ENCODE data around the gene NAGA. TPM values are rescaled to one million over a fixed set of nuclear protein-coding genes. Genes with fewer than 3 reads are reported as not detected.

NAGA gene
- total and polyA plus RNA-seq, 9 of the 15 experiments (the other 6 are each of a cell fraction or from before 2014, with no cell fraction given) = 6.5 to 20.6 (median 17.4) TPM

- TF ChIP-seq ZNF740 (CRISPR knock-in tag; IDR thresholded peaks at IDR 0.05) = peak; percentile 22; the same call in 1 of the 2 replicates
- no peak for TF ChIP-seq ZNF740 (tag; IDR thresholded peaks at IDR 0.05)
- TF ChIP-seq ZNF445 (CRISPR knock-in tag; IDR thresholded peaks at IDR 0.05; ENCODE audit: low read depth) = no peak
- peak; percentile 83; the same call in 1 of the 2 replicates for TF ChIP-seq NR3C1 (CRISPR knock-in tag; IDR thresholded peaks at IDR 0.05)
- no peak for TF ChIP-seq THRB (CRISPR knock-in tag; conservative IDR thresholded peaks at IDR 0.05)
- TF ChIP-seq, protein P1, sequence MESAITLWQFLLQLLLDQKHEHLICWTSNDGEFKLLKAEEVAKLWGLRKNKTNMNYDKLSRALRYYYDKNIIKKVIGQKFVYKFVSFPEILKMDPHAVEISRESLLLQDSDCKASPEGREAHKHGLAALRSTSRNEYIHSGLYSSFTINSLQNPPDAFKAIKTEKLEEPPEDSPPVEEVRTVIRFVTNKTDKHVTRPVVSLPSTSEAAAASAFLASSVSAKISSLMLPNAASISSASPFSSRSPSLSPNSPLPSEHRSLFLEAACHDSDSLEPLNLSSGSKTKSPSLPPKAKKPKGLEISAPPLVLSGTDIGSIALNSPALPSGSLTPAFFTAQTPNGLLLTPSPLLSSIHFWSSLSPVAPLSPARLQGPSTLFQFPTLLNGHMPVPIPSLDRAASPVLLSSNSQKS (CRISPR knock-in tag; IDR thresholded peaks at IDR 0.05) = no peak
- no peak for TF ChIP-seq TAF15 (IDR thresholded peaks at IDR 0.05; ENCODE audit: low read depth, low read length)
- peak; percentile 43; the same call in 1 of the 2 replicates for TF ChIP-seq ZBTB7A (IDR thresholded peaks at IDR 0.05; ENCODE audit: borderline replicate concordance, control insufficient read depth, low read depth, low read length)
- TF ChIP-seq ZNF696 (CRISPR knock-in tag; conservative IDR thresholded peaks at IDR 0.05) = no peak
- TF ChIP-seq EGR1 (conservative IDR thresholded peaks at IDR 0.05) = peak; percentile 28
- TF ChIP-seq, protein P2, sequence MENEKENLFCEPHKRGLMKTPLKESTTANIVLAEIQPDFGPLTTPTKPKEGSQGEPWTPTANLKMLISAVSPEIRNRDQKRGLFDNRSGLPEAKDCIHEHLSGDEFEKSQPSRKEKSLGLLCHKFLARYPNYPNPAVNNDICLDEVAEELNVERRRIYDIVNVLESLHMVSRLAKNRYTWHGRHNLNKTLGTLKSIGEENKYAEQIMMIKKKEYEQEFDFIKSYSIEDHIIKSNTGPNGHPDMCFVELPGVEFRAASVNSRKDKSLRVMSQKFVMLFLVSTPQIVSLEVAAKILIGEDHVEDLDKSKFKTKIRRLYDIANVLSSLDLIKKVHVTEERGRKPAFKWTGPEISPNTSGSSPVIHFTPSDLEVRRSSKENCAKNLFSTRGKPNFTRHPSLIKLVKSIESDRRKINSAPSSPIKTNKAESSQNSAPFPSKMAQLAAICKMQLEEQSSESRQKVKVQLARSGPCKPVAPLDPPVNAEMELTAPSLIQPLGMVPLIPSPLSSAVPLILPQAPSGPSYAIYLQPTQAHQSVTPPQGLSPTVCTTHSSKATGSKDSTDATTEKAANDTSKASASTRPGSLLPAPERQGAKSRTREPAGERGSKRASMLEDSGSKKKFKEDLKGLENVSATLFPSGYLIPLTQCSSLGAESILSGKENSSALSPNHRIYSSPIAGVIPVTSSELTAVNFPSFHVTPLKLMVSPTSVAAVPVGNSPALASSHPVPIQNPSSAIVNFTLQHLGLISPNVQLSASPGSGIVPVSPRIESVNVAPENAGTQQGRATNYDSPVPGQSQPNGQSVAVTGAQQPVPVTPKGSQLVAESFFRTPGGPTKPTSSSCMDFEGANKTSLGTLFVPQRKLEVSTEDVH (IDR thresholded peaks at IDR 0.05; ENCODE audit: low read depth, partially characterized antibody) = peak; percentile 15
- peak in 1 of 2 experiments; percentile 29; a peak in 1 of 4 replicates for TF ChIP-seq RCOR1 (IDR thresholded peaks at IDR 0.05; ENCODE audit: borderline replicate concordance in 1 of 2, low read depth in 2 of 2, low read length in 2 of 2)
- peak; percentile 80; the same call in 1 of the 2 replicates for TF ChIP-seq THAP12 (CRISPR knock-in tag; IDR thresholded peaks at IDR 0.05)
- TF ChIP-seq, protein P3, sequence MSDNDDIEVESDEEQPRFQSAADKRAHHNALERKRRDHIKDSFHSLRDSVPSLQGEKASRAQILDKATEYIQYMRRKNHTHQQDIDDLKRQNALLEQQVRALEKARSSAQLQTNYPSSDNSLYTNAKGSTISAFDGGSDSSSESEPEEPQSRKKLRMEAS (CRISPR knock-in tag; IDR thresholded peaks at IDR 0.05) = peak; percentile 84
- TF ChIP-seq, protein P4, sequence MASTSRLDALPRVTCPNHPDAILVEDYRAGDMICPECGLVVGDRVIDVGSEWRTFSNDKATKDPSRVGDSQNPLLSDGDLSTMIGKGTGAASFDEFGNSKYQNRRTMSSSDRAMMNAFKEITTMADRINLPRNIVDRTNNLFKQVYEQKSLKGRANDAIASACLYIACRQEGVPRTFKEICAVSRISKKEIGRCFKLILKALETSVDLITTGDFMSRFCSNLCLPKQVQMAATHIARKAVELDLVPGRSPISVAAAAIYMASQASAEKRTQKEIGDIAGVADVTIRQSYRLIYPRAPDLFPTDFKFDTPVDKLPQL (IDR thresholded peaks at IDR 0.05; ENCODE audit: extremely low read depth, insufficient read length) = peak; percentile 26
Observed at GRCh38 chr22:42090596-42091454, 20.2 kb upstream of the NAGA start, which contains the start of gene NDUFA6 (continued).

Data from K562 (cell line).